Colon (tissue), 2 donors: Measurements from ENCODE around the gene FAM117A.
"Not testable (repeated sequence)": the region's sequence is repeated elsewhere in the genome, so short reads cannot be mapped to it uniquely, and the experiment has no call there.

Experiments
- FAIRE-seq: peaks from 2 replicates; lab custom pipeline; 2012; peaks lifted over from hg19 to GRCh38; lab: Jason Lieb, UNC
- donor health status: control.
- donor health status: control.

Gene FAM117A

DNA sequence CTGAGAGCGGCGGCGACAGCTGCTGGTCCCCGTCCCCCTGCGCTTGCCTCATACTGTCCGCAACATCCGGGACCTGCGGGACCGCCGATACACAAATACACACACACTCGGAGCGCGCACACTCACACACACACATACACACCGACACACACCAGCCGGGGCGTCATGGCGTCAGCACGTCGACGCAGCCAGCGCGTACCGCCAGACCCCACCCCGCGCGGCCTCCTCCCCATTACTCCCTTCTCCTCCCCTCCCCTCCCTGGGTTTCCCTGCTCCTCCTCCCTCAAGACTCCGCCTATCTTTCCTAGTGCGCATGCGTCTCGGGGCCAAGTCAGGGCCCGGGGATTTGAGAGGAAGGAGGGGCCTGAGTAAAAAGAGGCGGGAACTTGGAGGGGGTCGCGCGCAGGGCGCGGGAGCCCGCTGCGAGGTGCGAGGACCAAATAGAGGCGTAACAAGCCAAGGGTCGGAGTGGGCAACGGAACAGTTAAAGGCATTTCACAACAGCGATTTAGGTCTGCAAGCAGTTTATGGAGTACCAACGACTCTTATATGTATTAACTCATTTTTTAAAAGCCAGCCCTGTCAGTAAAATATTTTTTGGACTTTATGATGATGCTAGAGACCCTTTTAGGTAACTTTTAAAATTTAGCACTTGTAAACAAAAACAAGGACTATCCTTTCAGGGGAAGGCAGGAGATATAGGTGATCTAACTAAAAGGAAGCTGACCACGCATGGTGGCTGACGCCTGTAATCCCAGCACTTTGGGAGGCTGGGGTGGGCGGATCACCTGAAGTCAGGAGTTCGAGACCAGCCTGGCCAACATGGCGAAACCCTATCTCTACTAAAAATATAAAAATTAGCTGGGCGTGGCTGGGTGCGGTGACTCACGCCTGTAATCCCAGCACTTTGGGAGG lies 85.7 kb downstream of the FAM117A start, which contains the start of gene SPOP:
Gene SPOP, minus strand, starts transcription at position 165 of the 915 bp plus-strand sequence. CDS start 55,287 bp downstream, outside the sequence.
- FAIRE-seq: no peak

DNA sequence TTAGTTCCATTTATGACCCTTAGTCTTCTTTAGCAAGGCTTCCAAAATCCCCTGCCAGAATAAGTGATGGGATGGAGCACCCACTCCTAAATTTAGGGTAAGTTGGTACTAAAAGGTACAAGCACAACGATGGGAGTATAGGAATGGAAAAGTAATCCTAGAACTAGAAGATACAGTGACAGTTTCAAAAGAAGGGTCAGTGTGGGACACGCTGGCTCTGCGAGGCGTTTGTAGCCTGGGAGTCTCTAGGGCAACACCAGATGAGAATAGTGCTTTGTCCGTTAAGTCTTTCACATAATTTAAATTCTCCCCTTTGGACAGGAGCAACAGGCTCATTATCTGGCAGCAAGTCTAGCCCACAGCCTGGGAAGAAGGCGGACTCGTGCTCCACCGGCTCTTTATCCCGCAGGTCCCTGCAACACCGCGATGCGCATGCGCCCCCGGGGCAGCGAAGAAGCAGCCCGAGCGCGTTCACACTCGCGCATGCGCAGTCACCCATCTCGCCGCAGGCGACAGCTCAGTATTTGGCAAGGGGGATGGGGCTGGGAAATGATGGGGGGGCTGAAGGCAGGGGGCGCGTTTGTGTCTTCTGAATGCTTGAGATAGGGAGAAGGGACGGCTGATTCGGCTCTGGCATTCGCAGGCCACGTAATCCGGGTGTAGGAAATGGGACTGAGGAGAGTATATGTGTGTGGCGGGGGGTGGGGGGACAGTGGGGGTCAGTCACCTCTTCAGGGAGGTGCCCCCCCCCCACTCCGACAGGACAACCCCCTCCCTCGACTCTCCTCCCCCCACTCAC lies 86.6 kb downstream of the FAM117A start:
- no peak for FAIRE-seq

DNA sequence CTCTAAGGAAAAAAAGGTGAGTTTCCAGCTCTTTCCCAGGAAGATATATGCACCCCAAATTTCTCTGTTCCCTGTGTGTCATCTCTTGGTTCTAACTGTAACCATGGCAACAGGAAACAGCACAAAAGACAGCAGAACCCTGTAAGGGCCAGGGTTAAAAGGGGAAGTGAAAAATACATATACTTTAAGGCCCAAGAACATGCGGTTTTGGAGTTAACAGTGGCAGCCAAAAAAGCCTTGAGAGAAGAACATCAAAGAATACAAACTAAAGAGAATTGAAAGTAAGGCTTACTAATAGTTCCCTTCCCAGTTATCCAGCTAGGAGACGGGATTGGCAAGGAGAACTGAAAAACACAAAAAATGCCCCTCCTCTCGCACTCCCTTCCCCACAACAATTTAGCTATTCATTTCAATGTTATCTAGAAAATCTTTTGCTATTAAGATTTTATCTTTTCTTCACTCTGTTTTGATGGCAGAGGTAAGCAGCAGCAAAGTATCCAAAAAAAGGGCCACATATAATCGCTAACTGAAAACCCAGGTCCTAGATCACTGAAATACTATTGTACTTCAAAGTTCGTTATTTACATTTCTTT lies 87.6 kb downstream of the FAM117A start:
- no peak for FAIRE-seq

DNA sequence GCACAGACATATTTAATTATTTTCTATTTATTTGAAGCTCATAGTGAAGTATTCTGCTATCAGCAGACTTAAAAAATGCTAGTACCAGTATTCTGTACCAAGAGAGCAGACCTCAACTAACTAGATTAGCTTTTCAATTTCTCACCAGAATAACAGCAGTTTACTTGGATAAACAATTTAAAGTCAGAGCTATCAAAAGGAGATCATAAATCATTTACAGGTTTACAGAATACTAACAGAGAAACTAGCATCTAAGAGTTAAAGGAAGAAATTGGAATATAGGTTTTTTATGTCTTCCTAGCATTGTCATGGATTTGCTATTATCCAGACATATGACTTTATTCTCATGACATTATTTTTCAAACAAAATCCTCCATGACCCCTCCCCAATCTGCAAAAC lies 89.4 kb downstream of the FAM117A start:
- FAIRE-seq: no peak

DNA sequence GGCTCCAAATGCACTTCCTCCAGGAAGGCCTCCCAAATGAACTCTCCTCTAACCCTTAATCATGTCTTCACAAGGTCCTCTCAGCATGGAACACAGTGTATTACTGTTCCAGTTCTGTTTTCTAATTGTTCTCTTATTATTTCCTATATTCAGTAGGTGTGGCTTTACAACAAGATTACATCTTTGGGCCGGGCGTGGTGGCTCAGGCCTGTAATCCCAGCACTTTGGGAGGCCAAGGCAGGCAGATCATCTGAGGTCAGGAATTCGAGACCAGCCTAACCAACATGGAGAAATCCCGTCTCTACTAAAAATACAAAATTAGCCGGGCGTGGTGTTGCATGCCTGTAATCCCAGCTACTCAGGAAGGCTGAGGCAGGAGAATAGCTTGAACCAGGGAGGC lies 90.3 kb downstream of the FAM117A start:
- FAIRE-seq: not testable (repeated sequence)

DNA sequence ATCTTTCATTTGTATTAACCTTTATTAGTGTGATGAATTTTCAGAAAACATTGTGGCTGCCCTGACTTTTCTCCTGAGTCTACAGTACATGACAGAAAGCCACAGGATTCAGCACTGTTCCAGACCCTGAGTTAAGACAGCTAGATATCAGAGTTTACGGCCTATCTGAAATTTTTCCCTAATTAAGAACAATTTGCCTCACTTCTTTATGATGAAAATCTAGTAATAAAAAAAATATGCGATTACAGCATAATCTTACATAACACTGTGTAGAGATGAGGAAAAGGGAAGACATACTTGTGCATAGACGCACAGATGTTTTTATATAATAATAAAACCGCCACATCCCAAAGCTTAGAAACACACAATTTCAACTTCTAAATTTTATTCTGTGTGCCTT lies 93.3 kb downstream of the FAM117A start:
- no peak for FAIRE-seq

DNA sequence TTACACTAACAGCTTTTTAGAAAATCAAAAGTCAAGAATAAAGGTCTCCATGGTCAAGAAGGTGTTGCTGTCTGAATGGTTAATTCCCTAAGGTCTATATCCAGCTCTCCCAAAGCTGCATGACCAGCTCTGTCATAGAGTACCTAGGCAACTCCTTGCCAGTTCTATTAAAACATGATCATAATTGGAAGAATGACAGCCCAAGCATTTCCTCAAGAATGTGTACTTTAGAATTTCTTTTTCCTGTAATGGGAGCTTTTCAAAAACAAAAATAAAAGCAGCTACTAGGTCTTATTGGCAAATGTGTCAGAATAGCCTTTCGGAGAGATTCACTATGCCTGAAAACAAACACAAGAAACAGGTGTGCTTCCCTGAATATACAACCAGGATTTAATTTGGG lies 93.9 kb downstream of the FAM117A start:
- no peak for FAIRE-seq

DNA sequence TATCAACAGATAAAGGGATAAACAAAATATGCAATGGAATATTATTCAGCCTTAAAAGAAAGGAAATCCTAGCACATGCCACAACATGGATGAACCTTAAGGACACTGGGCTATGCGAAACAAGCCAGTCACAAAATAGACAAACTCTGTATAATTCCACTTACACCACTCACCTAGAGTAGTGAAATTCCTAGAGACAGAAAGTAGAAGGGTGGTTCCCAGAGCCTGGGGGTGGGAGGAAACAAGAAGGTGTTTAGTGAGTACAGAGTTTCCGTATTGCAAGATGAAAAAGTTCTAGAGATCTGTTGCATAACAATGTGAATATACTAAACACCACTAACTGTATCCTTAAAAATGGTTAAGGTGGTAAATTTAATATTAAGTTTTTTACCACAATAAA lies 96.1 kb downstream of the FAM117A start:
- FAIRE-seq: no peak

DNA sequence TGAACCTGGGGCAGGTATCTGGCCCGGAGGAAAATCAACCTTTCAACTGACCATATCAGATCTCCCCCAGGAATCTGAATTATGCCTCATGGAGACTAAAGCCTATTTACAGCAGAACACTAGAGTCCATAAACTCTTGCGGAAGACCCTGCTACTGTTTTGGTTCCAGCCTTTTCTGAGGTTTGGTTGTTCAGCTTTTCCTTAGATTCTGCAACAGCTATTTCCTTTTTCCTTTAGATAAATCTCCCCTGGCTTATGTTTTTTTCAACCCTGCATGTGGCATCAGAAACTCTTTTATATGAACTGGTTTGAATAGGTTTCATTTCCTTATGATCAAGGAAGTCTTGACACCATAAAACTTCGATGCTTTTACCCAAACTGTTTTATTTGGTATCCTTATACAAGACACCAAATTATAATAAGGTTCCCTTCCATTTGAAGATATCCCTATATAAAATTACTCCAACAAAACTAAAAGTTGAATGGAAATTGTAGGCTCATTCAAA lies 99.2 kb downstream of the FAM117A start:
- no peak for FAIRE-seq
